Measurements from ENCODE around the gene HNRNPA2B1.

GRCh38 chr7:26193432-26194207, 6.9 kb downstream of the HNRNPA2B1 start:
- TF ChIP-seq CTCF (conservative IDR thresholded peaks at IDR 0.05; ENCODE audit: low read length) (no peak), EZH2phosphoT487 (IDR thresholded peaks at IDR 0.05; ENCODE audit: borderline replicate concordance, low read depth, low read length) (no peak)

Data from OCI-LY7 (cell line).